ENCODE measurements around the gene AMOTL1.
"Not testable (repeated sequence)": the region's sequence is repeated elsewhere in the genome, so short reads cannot be mapped to it uniquely, and the experiment has no call there.

The AMOTL1 gene

GRCh38 chr11:94770563-94771120 is 2.5 kb downstream of the AMOTL1 start:
- no peak for DNase-seq

DNA sequence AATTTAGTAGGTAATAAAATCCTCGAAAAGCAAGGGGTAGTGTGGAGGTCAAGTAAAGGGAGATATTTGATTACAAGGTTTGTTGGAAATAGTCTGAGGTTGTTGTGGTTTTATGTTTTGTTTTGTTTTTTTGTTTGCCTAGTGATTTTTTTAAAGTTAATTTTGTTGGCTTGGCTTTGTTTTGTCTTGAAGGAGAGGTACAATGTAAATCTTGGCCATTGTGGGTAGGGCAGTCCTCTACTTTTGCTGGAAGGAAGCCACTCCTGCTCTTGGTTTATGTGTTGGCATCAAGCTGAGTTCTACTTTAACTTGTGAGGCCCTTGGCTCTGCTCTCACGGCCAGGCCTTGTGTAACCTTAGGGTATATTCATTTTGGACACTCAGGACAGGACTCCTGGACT is 3.2 kb downstream of the AMOTL1 start:
- peak in 1 of 2 experiments; percentile 9 for DNase-seq

- DNase-seq: no peak
Measured at GRCh38 chr11:94771951-94772350, 3.8 kb downstream of the AMOTL1 start.

GRCh38 chr11:94773842-94774241 is 5.7 kb downstream of the AMOTL1 start:
- DNase-seq: no peak

DNA sequence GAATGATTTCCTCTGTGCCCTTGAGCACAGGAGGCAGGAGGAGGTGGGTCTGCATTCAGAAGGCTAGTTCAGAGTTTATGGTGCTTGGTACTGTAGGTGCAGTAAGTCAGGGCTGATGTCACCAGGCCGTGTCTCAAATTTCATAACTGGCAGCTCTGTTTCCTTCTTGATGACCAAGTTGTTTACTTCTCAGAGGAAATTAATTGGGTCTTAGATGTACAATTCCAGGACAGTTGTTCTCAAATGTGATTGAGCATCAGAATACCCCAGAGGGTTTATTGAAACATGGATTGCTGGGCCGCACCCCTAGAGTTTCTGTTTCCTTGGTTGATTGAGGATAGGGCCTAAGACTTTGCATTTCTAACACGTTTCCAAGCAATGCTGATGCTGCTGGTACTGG is 6.2 kb downstream of the AMOTL1 start:
- no peak for DNase-seq

DNA sequence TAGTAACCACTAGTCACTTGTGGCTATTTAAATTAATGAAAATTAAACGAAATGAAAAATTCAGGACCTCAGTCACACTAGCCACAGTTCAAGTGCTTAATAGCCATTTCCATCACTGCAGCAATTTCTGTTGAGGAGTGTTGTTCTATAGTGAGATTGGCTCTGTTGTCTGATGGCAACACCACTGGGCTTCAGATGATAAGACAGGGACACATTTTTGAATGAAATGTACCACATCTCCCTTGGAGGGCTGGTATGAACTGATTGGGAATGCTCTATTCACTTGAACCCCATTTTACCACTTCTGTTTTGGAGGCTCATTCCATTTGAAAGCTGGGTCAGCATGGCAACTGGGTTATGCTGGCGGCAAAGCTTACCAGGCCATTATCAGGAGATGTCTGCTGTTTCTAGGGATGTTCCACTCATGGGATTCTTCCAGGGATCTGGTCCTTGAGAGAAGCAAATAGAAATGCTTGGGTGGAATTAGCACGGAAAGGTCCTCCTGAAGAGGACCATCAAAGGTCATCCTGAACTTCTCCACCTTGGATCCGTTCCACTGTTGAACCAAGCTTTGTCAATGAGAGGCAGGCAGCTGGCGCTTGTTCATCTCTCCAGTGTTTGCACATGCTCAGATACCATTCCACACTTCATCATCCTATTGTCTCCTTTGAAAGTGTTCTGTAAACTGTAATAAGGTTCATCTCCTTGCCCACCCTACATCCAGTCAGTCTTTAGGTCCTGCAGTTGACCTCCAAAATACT is 7.6 kb downstream of the AMOTL1 start:
- DNase-seq: peak in 1 of 2 experiments; percentile 20

DNA sequence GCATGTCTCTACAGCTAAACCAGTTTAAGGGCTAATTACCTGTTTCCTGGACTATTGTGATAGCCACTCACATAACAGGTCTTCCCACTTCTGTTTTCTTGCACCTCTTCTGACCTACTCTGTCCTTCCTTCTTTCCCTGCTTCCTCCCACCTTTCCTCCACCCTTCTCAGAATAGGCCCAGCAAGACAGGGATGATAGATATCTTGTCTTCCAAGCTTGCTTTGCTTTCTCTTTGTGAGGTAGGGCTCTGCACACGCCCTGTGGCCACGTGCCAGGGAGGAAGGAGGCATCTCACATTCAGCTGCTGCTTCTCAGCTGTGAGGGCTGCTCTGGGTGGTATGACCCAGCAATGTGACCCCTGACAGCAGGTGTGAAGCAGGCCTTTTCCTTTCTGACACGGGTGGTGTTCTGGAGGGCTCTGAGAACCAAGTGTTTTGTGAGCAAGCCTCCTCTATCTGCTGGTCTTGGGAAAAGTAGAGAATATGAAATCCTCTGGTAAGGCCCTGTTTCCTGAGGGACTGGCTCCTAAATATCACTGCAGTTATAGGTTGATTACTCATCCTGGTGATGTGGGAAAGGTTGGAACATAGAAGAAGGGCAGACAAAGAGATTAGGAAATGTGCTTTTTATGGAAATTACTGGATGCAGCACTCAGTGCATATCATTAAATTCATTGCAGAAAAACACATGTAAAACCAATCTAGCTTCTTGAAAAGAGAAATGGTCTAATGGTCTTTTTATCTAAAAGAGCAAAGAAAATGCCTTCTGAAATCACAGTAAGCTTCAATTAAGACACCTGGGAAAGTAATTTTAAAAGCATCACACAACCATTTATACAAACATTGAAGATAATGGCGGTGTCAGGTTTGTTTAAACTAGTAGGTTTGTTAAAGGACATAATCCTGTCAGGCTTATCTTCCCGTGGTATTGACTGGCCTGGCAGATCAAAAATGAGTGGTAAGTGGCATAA is 8.5 kb downstream of the AMOTL1 start:
- peak in 1 of 2 experiments; percentile 27 for DNase-seq

GRCh38 chr11:94780432-94780831 is 12.3 kb downstream of the AMOTL1 start:
- DNase-seq: no peak

DNA sequence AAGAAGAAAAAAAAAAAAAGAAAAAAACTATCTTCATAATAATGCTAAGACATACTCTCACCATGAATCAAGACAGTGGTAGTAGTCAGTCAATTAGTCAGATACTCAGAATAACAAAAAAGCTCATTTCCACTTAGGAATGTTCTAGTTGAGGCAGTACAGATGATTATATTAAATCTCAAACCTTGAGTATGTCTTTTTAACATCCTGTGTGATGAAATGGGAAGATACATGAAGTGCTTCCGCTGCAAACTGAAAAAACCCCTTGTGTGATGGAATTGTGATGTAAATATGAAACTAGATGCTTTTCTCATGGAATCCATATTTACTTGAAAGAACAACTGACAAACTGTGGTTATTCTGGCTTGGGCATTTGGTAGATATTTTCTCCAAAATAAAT is 13.7 kb downstream of the AMOTL1 start:
- no peak for DNase-seq

DNA sequence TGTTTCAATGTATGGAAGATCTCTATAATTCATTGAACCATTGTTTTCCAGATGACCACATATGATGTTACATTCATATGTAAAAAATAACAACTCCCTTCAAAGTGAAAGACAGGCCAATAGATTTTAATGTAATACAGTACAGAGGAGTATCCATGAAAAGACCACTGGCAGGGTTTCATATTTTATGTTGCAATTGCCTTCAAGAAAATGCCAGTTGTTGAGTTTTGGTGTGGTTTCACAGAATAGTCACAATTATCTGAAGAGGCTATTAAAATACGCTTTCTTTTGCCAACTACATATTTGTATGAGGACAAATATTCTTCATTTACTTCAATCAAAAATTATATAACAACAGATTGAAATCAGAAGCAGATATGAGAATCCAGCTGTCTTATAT is 14.3 kb downstream of the AMOTL1 start:
- DNase-seq: no peak

GRCh38 chr11:94784884-94785283 is 16.7 kb downstream of the AMOTL1 start:
- DNase-seq: no peak

- no peak for DNase-seq
Measured at GRCh38 chr11:94785509-94785908, 17.4 kb downstream of the AMOTL1 start.

- DNase-seq: peak in 1 of 2 experiments; percentile 27
Measured at GRCh38 chr11:94786264-94787126, 18.3 kb downstream of the AMOTL1 start.

- peak in 1 of 2 experiments; percentile 26 for DNase-seq
Measured at GRCh38 chr11:94787801-94788200, 19.6 kb downstream of the AMOTL1 start.

- DNase-seq: no peak
Measured at GRCh38 chr11:94788396-94788795, 20.2 kb downstream of the AMOTL1 start.

GRCh38 chr11:94790197-94790596 is 22.0 kb downstream of the AMOTL1 start:
- no peak for DNase-seq

DNA sequence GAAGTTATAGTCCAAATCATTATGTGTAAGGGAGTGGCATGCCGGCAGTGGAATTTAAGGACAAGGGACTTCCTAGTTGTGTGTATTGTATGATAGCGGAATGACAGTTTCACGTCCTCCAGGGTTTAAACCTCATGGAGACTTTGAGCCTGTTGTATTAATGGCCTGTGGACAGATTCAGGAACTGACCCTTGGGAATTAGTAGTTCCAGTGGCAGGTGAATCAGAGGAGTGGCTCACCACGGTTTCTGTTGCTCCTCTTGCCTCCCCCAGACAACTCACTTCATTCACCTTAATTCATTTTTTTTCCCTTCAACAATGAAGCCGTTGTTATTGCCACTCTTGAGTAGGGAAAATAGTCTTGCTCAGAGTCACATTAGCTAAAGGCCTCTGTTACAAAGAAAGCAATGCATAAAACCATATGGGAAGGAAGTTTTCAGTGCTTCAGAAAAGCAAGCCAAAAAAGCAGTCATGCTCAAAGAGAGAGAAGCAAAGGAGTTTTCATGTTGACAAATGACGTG is 22.6 kb downstream of the AMOTL1 start:
- DNase-seq: no peak

DNA sequence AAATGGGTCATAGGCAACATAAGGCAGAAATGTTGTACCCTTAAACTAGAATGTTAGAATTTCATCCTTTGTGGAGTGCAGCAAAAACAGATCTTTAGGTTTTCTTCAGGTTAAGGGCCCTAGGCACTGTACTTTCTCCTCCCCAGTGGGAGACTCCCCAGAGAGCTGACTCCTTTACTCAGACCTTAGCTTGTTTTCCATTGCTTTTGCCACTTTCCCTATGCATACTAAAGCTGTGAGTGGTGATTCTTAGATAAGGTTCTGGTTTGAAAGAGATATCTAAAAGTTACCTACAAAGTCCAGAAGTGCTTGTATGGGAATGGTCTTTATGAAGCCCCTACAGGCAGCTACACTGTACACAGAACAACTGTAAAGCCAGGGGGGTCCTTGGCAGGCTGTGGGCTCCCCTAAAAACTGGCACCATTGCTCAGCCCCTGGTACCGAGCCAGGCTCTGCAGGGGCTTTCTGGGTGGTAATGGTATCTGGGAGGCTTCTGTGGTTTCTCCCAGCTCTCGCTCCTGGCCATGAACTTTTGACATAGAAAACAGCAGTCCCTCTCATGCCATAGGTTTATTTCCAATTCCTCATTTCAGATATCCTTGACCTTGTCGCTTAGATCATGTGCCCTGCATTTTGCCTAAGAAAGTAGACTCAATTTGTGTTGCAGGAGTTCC is 23.2 kb downstream of the AMOTL1 start:
- no peak for DNase-seq

- DNase-seq: not testable (repeated sequence)
Measured at GRCh38 chr11:94791942-94792341, 23.8 kb downstream of the AMOTL1 start.

DNA sequence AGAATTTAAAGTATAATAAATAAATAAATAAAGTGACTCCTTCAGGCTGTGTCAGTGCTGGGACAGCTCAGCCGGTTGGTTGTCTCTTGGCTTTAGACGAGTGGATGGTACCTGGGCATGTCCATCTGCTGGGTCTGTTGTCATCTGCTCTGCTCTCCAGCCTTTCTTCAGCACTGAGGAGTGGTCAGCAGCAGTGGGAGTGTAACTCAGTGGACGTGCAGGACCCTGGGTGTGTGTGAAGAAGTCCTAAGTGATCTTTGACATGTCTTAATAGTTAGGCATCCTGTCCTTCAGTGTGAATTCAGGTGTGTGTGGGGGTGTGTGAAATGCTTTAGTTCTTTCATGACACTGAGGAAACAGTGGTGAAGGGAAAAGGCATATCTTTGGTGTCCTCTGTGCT is 24.3 kb downstream of the AMOTL1 start:
- no peak for DNase-seq

- DNase-seq: no peak
Measured at GRCh38 chr11:94793002-94793401, 24.8 kb downstream of the AMOTL1 start.

GRCh38 chr11:94793822-94794221 is 25.7 kb downstream of the AMOTL1 start:
- DNase-seq: no peak
